Measurements from ENCODE around the gene SLC24A2. TPM values are rescaled to one million over a fixed set of nuclear protein-coding genes. Genes with fewer than 3 reads are reported as not detected.

The SLC24A2 gene
- total and polyA plus RNA-seq, 2 of the 8 experiments (the other 6 are each of a cell fraction or from before 2014, with no cell fraction given) = 2.8 to 6.5 TPM

- Histone ChIP-seq H3K23me2 (ENCODE audit: low read depth, low read length) (no peaks in the 10 kb centered on the region), H3K18ac (ENCODE audit: extremely low read depth, low read length) (no peak overlapping the region), H2BK120ac (replicated peaks; ENCODE audit: low read depth, low read length) (no peak overlapping the region), H2BK20ac (ENCODE audit: low read length) (no peak overlapping the region), H3K14ac (ENCODE audit: insufficient read length) (no peak overlapping the region), H3K4me2 (ENCODE audit: insufficient read depth in 1 of 2, low read depth in 2 of 2, low read length in 2 of 2) (no peak overlapping the region), H3K27me3 (replicated peaks in 1 of 4; ENCODE audit: control insufficient read depth in 3 of 4, extremely low read depth in 1 of 4, insufficient read depth in 3 of 4, low read length in 3 of 4) (no peaks in the 10 kb centered on the region), H3K4me1 (replicated peaks in 1 of 4; ENCODE audit: control insufficient read depth in 3 of 4, insufficient read depth in 4 of 4, low read length in 3 of 4) (no peaks in the 10 kb centered on the region), H4K91ac (replicated peaks; ENCODE audit: insufficient read length, low read length) (no peak overlapping the region), H3K79me2 (ENCODE audit: control insufficient read depth in 1 of 2, insufficient read depth in 2 of 2, low read length in 2 of 2) (no peaks in the 10 kb centered on the region), H3K9ac (replicated peaks in 1 of 4; ENCODE audit: extremely low read depth in 1 of 4, low read depth in 3 of 4, low read length in 3 of 4) (no peak overlapping the region), H2BK15ac (ENCODE audit: low read length) (no peak overlapping the region), H3K23ac (ENCODE audit: insufficient read length) (no peak overlapping the region), H3K56ac (replicated peaks; ENCODE audit: insufficient read length, low read depth, low read length) (no peak overlapping the region), H3K79me1 (ENCODE audit: low read depth, low read length) (no peaks in the 10 kb centered on the region), H2AFZ (ENCODE audit: low read length) (peak overlapping the region; percentile 17; the same call in 1 of the 2 replicates), H4K20me1 (replicated peaks in 1 of 2; ENCODE audit: control insufficient read depth in 1 of 2, insufficient read depth in 2 of 2, low read length in 2 of 2) (no peaks in the 10 kb centered on the region), H4K5ac (ENCODE audit: insufficient read length, low read depth, low read length) (no peak overlapping the region), H3K4me3 (ENCODE audit: extremely low read depth in 1 of 4, insufficient read depth in 2 of 4, low read depth in 3 of 4, low read length in 4 of 4) (no peak overlapping the region), H2BK12ac (ENCODE audit: low read depth, low read length) (no peak overlapping the region), H3K9me3 (ENCODE audit: insufficient read depth in 2 of 2, low read depth in 1 of 2, low read length in 1 of 2) (peaks cover 13 to 14% of the 10 kb centered on the region in 2 experiments; a peak in 3 of 4 replicates), H2AK5ac (ENCODE audit: low read depth, low read length) (no peak overlapping the region), H3K4ac (replicated peaks; ENCODE audit: insufficient read length, low read depth, low read length) (no peak overlapping the region), H2BK5ac (ENCODE audit: low read depth, low read length) (no peak overlapping the region), H3K36me3 (ENCODE audit: control insufficient read depth in 2 of 4, insufficient read depth in 4 of 4, low read length in 3 of 4) (0 out of 8 replicates have a peak, but pooled peaks cover 0 to 2% (median 0%) of the 10 kb centered on the region in 4 experiments), H3K27ac (ENCODE audit: low read depth, low read length) (no peak overlapping the region), H4K8ac (ENCODE audit: extremely low read depth, insufficient read depth, low read length) (no peak overlapping the region)
- WGBS, 2 experiments (ENCODE audit: extremely low coverage in 1 of 2, insufficient coverage in 1 of 2, insufficient read length in 1 of 2, insufficient replicate concordance in 2 of 2, low coverage in 1 of 2, low lambda C conversion rate in 2 of 2, missing lambda C conversion rate in 1 of 2) = 81 to 100% methylated on average over 1 to 4 of the region's 4 CpGs
- DNase-seq (ENCODE audit: low read depth in 1 of 2, low spot score in 2 of 2) (no peak), FAIRE-seq (no peak)
- POLR2A ChIA-PET (ENCODE audit: partially characterized antibody) = no interaction called here
- TF ChIP-seq GABPA (IDR thresholded peaks at IDR 0.05; ENCODE audit: borderline replicate concordance, insufficient read depth, low read length) (no peak), HDAC2 (IDR thresholded peaks at IDR 0.05; ENCODE audit: borderline replicate concordance in 1 of 2, low read depth in 2 of 2, low read length in 2 of 2) (no peak), USF2 (IDR thresholded peaks at IDR 0.05; ENCODE audit: low read length) (no peak), SIRT6 (IDR thresholded peaks at IDR 0.05; ENCODE audit: low read length) (no peak), SP4 (IDR thresholded peaks at IDR 0.05; ENCODE audit: low read length) (no peak), SIN3A (conservative IDR thresholded peaks at IDR 0.05 in 1 of 2, IDR thresholded peaks at IDR 0.05 in 1 of 2; ENCODE audit: low read depth in 1 of 2, low read length in 2 of 2) (no peak), TBP (IDR thresholded peaks at IDR 0.05; ENCODE audit: low read depth, low read length) (no peak), SAP30 (IDR thresholded peaks at IDR 0.05; ENCODE audit: insufficient read depth, insufficient replicate concordance, low read length) (no peak)
- TF ChIP-seq, protein P1, sequence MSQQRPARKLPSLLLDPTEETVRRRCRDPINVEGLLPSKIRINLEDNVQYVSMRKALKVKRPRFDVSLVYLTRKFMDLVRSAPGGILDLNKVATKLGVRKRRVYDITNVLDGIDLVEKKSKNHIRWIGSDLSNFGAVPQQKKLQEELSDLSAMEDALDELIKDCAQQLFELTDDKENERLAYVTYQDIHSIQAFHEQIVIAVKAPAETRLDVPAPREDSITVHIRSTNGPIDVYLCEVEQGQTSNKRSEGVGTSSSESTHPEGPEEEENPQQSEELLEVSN (IDR thresholded peaks at IDR 0.05) = no peak
- CTCF ChIA-PET (ENCODE audit: partially characterized antibody) = interaction anchor here (0.9 kb wide), 1 partner anchor 49 kb away, joined by 3 read pairs; no protein-coding TSS in a partner anchor
These were observed 39.8 kb upstream of the SLC24A2 start for GRCh38 chr9:19828576-19829109.
